Measurements from ENCODE around the gene MYO16.

DNA sequence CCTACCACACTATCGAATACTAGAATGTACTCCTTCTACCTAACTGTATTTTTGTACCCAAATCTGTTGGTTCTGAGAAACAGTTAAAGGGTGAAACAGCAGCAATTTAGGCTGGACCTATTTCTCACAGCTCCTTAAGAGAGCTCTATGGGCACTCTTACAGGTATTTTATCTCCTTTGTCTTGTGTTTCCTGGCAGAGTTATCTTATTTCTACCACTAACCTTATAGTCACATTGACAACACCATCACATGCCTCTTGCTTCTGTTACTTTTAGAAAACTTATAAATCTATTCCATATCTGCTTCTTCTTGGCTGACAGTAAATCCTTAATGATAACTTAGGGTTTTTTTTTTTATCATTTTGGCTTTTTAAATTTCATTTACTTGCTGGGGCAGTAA is 130.7 kb downstream of the MYO16 start:
- TF ChIP-seq EP300 (IDR thresholded peaks at IDR 0.05), result no peak
- TF ChIP-seq, protein P1, sequence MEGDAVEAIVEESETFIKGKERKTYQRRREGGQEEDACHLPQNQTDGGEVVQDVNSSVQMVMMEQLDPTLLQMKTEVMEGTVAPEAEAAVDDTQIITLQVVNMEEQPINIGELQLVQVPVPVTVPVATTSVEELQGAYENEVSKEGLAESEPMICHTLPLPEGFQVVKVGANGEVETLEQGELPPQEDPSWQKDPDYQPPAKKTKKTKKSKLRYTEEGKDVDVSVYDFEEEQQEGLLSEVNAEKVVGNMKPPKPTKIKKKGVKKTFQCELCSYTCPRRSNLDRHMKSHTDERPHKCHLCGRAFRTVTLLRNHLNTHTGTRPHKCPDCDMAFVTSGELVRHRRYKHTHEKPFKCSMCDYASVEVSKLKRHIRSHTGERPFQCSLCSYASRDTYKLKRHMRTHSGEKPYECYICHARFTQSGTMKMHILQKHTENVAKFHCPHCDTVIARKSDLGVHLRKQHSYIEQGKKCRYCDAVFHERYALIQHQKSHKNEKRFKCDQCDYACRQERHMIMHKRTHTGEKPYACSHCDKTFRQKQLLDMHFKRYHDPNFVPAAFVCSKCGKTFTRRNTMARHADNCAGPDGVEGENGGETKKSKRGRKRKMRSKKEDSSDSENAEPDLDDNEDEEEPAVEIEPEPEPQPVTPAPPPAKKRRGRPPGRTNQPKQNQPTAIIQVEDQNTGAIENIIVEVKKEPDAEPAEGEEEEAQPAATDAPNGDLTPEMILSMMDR (IDR thresholded peaks at IDR 0.05), result no peak

Measured in gastroesophageal sphincter (tissue), 3 donors.